H1 (cell line): ENCODE data around the gene ARCN1. TPM values are rescaled to one million over a fixed set of nuclear protein-coding genes. Genes with fewer than 3 reads are reported as not detected.

Experiments used
- CTCF ChIA-PET: fragments of 300-600 bp; sonication (Branson Sonifier 250); formaldehyde crosslinking; loops from one replicate; lab custom pipeline; 2021; ENCODE audit not compliant: partially characterized antibody; lab: Charles Lee
- POLR2A ChIA-PET: fragments of 300-600 bp; sonication (Branson Sonifier 250); formaldehyde crosslinking; loops from one replicate; lab custom pipeline; 2021; ENCODE audit warnings: inconsistent platforms; ENCODE audit not compliant: partially characterized antibody; lab: Charles Lee
- DNase-seq, 2 experiments: peaks; one replicate each; pipeline versions ENCODE4 v3.0.0 to v3.0.0-alpha.2; 2010 to 2022; ENCODE audit warnings: low spot score in 2 of 2, low read depth in 1 of 2, mixed read lengths in 1 of 2
- FAIRE-seq: peaks from 2 replicates; lab custom pipeline; 2011; peaks lifted over from hg19 to GRCh38; lab: Jason Lieb, UNC
- H2AFZ ChIP-seq: 2 replicates; pipeline ENCODE4 v1.8.1; 2012; ENCODE audit warnings: low read length, inconsistent platforms
- H2AK5ac ChIP-seq: 2 replicates; pipeline ENCODE4 v1.6.1; 2013; ENCODE audit warnings: low read depth, low read length
- H2BK120ac ChIP-seq: replicated peaks from 2 replicates; pipeline ENCODE3; 2013; ENCODE audit warnings: low read depth, low read length, inconsistent platforms
- H2BK12ac ChIP-seq: 2 replicates; pipeline ENCODE4 v1.6.1; 2013; ENCODE audit warnings: low read depth, low read length
- H2BK15ac ChIP-seq: 2 replicates; pipeline ENCODE4 v1.6.1; 2013; ENCODE audit warnings: low read length
- H2BK20ac ChIP-seq: 2 replicates; pipeline ENCODE4 v1.6.1; 2013; ENCODE audit warnings: low read length
- H2BK5ac ChIP-seq: 2 replicates; pipeline ENCODE4 v1.6.1; 2013; ENCODE audit warnings: low read depth, low read length
- H3K14ac ChIP-seq: 2 replicates; pipeline ENCODE4 v1.6.1; 2013; ENCODE audit warnings: inconsistent platforms; ENCODE audit not compliant: insufficient read length
- H3K18ac ChIP-seq: 2 replicates; pipeline ENCODE4 v1.6.1; 2013; ENCODE audit warnings: low read length; ENCODE audit errors: extremely low read depth
- H3K23ac ChIP-seq: 2 replicates; pipeline ENCODE4 v1.6.1; 2013; ENCODE audit warnings: inconsistent platforms; ENCODE audit not compliant: insufficient read length
- H3K23me2 ChIP-seq: 2 replicates; pipeline ENCODE4 v1.6.1; 2013; ENCODE audit warnings: low read depth, low read length
- H3K27ac ChIP-seq: 2 replicates; pipeline ENCODE4 v1.6.1; 2011; ENCODE audit warnings: low read depth, low read length, inconsistent platforms
- H3K27me3 ChIP-seq, 4 experiments: replicated peaks in 1 of 4; 1 replicate in 1 of 4; 2 replicates in 3 of 4; pipeline versions ENCODE4 v1.6.1 to v1.8.1; 2011 to 2013; ENCODE audit warnings: low read length in 3 of 4, mild to moderate bottlenecking in 3 of 4, inconsistent platforms in 2 of 4, mixed read lengths in 2 of 4, moderate library complexity in 1 of 4; ENCODE audit not compliant: control insufficient read depth in 3 of 4, insufficient read depth in 3 of 4; ENCODE audit errors: extremely low read depth in 1 of 4
- H3K36me3 ChIP-seq, 4 experiments: 2 replicates each; pipeline versions ENCODE4 v1.6.1 to v1.8.1; 2011 to 2013; ENCODE audit warnings: mild to moderate bottlenecking in 4 of 4, low read length in 3 of 4, moderate library complexity in 2 of 4, control low read depth in 1 of 4, inconsistent platforms in 1 of 4; ENCODE audit not compliant: insufficient read depth in 4 of 4, control insufficient read depth in 2 of 4
- H3K4ac ChIP-seq: replicated peaks from 2 replicates; pipeline ENCODE3; 2013; ENCODE audit warnings: low read length, low read depth, mixed read lengths, inconsistent platforms; ENCODE audit not compliant: insufficient read length
- H3K4me1 ChIP-seq, 4 experiments: replicated peaks in 1 of 4; 1 replicate in 1 of 4; 2 replicates in 3 of 4; pipeline versions ENCODE4 v1.6.1 to v1.8.1; 2011 to 2013; ENCODE audit warnings: low read length in 3 of 4, inconsistent platforms in 2 of 4, mixed read lengths in 1 of 4; ENCODE audit not compliant: insufficient read depth in 4 of 4, control insufficient read depth in 3 of 4
- H3K4me2 ChIP-seq, 2 experiments: 2 replicates each; pipeline versions ENCODE4 v1.6.1 to v1.8.1; 2011 to 2013; ENCODE audit warnings: low read depth in 2 of 2, low read length in 2 of 2, control low read depth in 1 of 2, inconsistent platforms in 1 of 2, mild to moderate bottlenecking in 1 of 2; ENCODE audit not compliant: insufficient read depth in 1 of 2
- H3K4me3 ChIP-seq, 4 experiments: fragments of 200-600, 300-600 bp in 1 of 4; sonication (generic), shearing (Covaris generic), sonication (Bioruptor Twin) in 1 of 4; 2 replicates each; pipeline versions ENCODE4 v1.5.1 to v1.8.1; 2011 to 2016; ENCODE audit warnings: low read length in 4 of 4, low read depth in 3 of 4, control low read depth in 2 of 4, inconsistent platforms in 2 of 4, mild to moderate bottlenecking in 2 of 4, mixed read lengths in 1 of 4, moderate library complexity in 1 of 4; ENCODE audit not compliant: insufficient read depth in 2 of 4; ENCODE audit errors: extremely low read depth in 1 of 4
- H3K56ac ChIP-seq: replicated peaks from 2 replicates; pipeline ENCODE3; 2013; ENCODE audit warnings: low read depth, mild to moderate bottlenecking, mixed read lengths, low read length, inconsistent platforms; ENCODE audit not compliant: insufficient read length
- H3K79me1 ChIP-seq: 2 replicates; pipeline ENCODE4 v1.6.1; 2013; ENCODE audit warnings: low read depth, low read length, control low read depth
- H3K79me2 ChIP-seq, 2 experiments: 2 replicates each; pipeline versions ENCODE4 v1.6.1 to v1.8.1; 2012 to 2013; ENCODE audit warnings: low read length in 2 of 2, mild to moderate bottlenecking in 2 of 2, inconsistent platforms in 1 of 2; ENCODE audit not compliant: insufficient read depth in 2 of 2, control insufficient read depth in 1 of 2
- H3K9ac ChIP-seq, 4 experiments: replicated peaks in 1 of 4; 1 replicate in 1 of 4; 2 replicates in 3 of 4; pipeline versions ENCODE4 v1.6.1 to v1.8.1; 2011 to 2013; ENCODE audit warnings: low read depth in 3 of 4, low read length in 3 of 4, control low read depth in 2 of 4, mild to moderate bottlenecking in 2 of 4, moderate library complexity in 2 of 4, inconsistent platforms in 1 of 4; ENCODE audit errors: extremely low read depth in 1 of 4
- H3K9me3 ChIP-seq, 2 experiments: 2 replicates each; pipeline versions ENCODE4 v1.6.1 to v1.8.1; 2012 to 2013; ENCODE audit warnings: mild to moderate bottlenecking in 2 of 2, moderate library complexity in 2 of 2, control low read depth in 1 of 2, inconsistent platforms in 1 of 2, low read depth in 1 of 2, low read length in 1 of 2, mixed read lengths in 1 of 2; ENCODE audit not compliant: insufficient read depth in 2 of 2
- H4K20me1 ChIP-seq, 2 experiments: replicated peaks in 1 of 2; 2 replicates each; pipeline versions ENCODE3 to v1.8.1; 2011 to 2013; ENCODE audit warnings: inconsistent platforms in 2 of 2, low read length in 2 of 2, mild to moderate bottlenecking in 1 of 2; ENCODE audit not compliant: insufficient read depth in 2 of 2, control insufficient read depth in 1 of 2
- H4K5ac ChIP-seq: 2 replicates; pipeline ENCODE4 v1.6.1; 2013; ENCODE audit warnings: low read length, low read depth, mixed read lengths, inconsistent platforms; ENCODE audit not compliant: insufficient read length
- H4K8ac ChIP-seq: 2 replicates; pipeline ENCODE4 v1.8.0; 2013; ENCODE audit warnings: mild to moderate bottlenecking, moderate library complexity, low read length, inconsistent platforms; ENCODE audit not compliant: insufficient read depth; ENCODE audit errors: extremely low read depth
- H4K91ac ChIP-seq: replicated peaks from 2 replicates; pipeline ENCODE3; 2013; ENCODE audit warnings: low read length, mixed read lengths, inconsistent platforms; ENCODE audit not compliant: insufficient read length
- RXRA ChIP-seq: IDR thresholded peaks from 2 replicates; pipeline ENCODE4 v1.6.1; 2011; ENCODE audit warnings: low read depth, mild to moderate bottlenecking, low read length, moderate library complexity; ENCODE audit not compliant: insufficient read depth
- SP4 ChIP-seq: IDR thresholded peaks from 2 replicates; pipeline ENCODE4 v1.6.1; 2012; ENCODE audit warnings: low read length, inconsistent platforms
- WGBS, 2 experiments: shearing (Covaris generic) in 1 of 2; methylation state at CpG; one replicate each; pipeline versions ENCODE4 v1.1.6 to v1.1.7; 2013 to 2015; ENCODE audit warnings: low lambda C conversion rate in 2 of 2, mixed read lengths in 2 of 2, inconsistent platforms in 1 of 2, low coverage in 1 of 2, missing lambda C conversion rate in 1 of 2; ENCODE audit not compliant: insufficient replicate concordance in 2 of 2, insufficient coverage in 1 of 2, insufficient read length in 1 of 2; ENCODE audit errors: extremely low coverage in 1 of 2, missing lambda C conversion rate in 1 of 2; 5-methylcytosine and 5-hydroxymethylcytosine counted together
- polyA plus RNA-seq, 7 experiments: library from polyadenylated mRNA; depleted of rRNA in 3 of 7; stranded (reverse) in 5 of 7; unstranded in 2 of 7; fragments of >200 nt in 5 of 7; fragments of 200-250 nt in 2 of 7; gene quantifications; 1 replicate in 5 of 7; 2 replicates in 1 of 7; 4 replicates in 1 of 7; pipeline versions ENCODE4 v1.2.1 to v1.2.3, GENCODE V29; 2011 to 2013; ENCODE audit warnings: missing spikeins in 2 of 7, mixed read lengths in 2 of 7
- total RNA-seq: library from RNA; stranded (reverse); fragmentation: NEBNext Ultra II Directional; extraction: Animal tissue kit (Norgen Biotek cat#: 25700); gene quantifications from 2 replicates; pipeline ENCODE4 v1.2.1, GENCODE V29; 2021

ARCN1 gene
- total and polyA plus RNA-seq, 2 of the 8 experiments (the other 6 are each of a cell fraction or from before 2014, with no cell fraction given): 132 to 146 TPM

- no peaks in the 10 kb centered on the region for H3K23me2 ChIP-seq
- H3K36me3 ChIP-seq: peaks cover 19 to 76% (median 51%) of the 10 kb centered on the region in 4 experiments
- H3K27me3 ChIP-seq: no peaks in the 10 kb centered on the region
- H2BK120ac ChIP-seq: no peak overlapping the region
- no peak overlapping the region for H2BK20ac ChIP-seq
- H4K8ac ChIP-seq: no peak overlapping the region
- no peak overlapping the region for H3K4me2 ChIP-seq
- H3K4ac ChIP-seq: no peak overlapping the region
- POLR2A ChIA-PET: interaction anchor here (0.9 to 25.8 kb wide), 4 partner anchors 8 to 253 kb away, joined by 4 to 574 read pairs (median 171); partner anchors contain the start of gene PHLDB1
- FAIRE-seq: no peak
- H3K23ac ChIP-seq: no peak overlapping the region
- H2AFZ ChIP-seq: no peak overlapping the region
- no peak overlapping the region for H3K9ac ChIP-seq
- H3K4me3 ChIP-seq: no peak overlapping the region
- H3K18ac ChIP-seq: no peak overlapping the region
- CTCF ChIA-PET: interaction anchor here (0.8 to 19.1 kb wide), 7 partner anchors 7 to 146 kb away, joined by 3 to 435 read pairs (median 5); partner anchors contain the start of gene PHLDB1
- WGBS, 2 experiments: 80% methylated on average over 5 of the region's 11 CpGs; no CpG with 5 or more reads in 1 of the 2 experiments
- H2BK5ac ChIP-seq: no peak overlapping the region; the same call in 1 of the 2 replicates
- H2BK12ac ChIP-seq: no peak overlapping the region
- no peak overlapping the region for H2BK15ac ChIP-seq
- no peak overlapping the region for H4K91ac ChIP-seq
- no peaks in the 10 kb centered on the region for H3K79me2 ChIP-seq
- peaks cover 2 to 7% of the 10 kb centered on the region in 2 experiments for H4K20me1 ChIP-seq
- H3K4me1 ChIP-seq: no peaks in the 10 kb centered on the region
- TF ChIP-seq RXRA (no peak), SP4 (no peak)
- no peak overlapping the region for H3K27ac ChIP-seq
- no peak overlapping the region for H3K56ac ChIP-seq
- H3K79me1 ChIP-seq: peaks cover 4% of the 10 kb centered on the region; the same call in 1 of the 2 replicates
- no peak overlapping the region for H3K14ac ChIP-seq
- no peak for DNase-seq
- H3K9me3 ChIP-seq: no peaks in the 10 kb centered on the region
- no peak overlapping the region for H4K5ac ChIP-seq
- no peak overlapping the region for H2AK5ac ChIP-seq
Observed at GRCh38 chr11:118643142-118643994, 71.2 kb downstream of the ARCN1 start.
